Neural progenitor cell (in vitro differentiated cells): ENCODE data around the gene PIP5K1B. TPM values are rescaled to one million over a fixed set of nuclear protein-coding genes. Genes with fewer than 3 reads are reported as not detected.

Experiments
- DNase-seq: peaks from one replicate; pipeline ENCODE4 v3.0.0-alpha.2; 2016; ENCODE audit warnings: low spot score
- H2AFZ ChIP-seq: fragments of 200-600 bp; sonication (generic); replicated peaks from 2 replicates; pipeline ENCODE4 v1.6.1; 2016; ENCODE audit warnings: antibody characterized with exemption
- H3F3A ChIP-seq: fragments of 200-600 bp; sonication (generic); 2 replicates; pipeline ENCODE4 v1.6.1; 2016; ENCODE audit warnings: antibody characterized with exemption, low read depth
- H3K27ac ChIP-seq: fragments of 200-600 bp; sonication (generic); 2 replicates; pipeline ENCODE4 v1.5.1; 2016; ENCODE audit warnings: mild to moderate bottlenecking
- H3K27me3 ChIP-seq: fragments of 200-600 bp; sonication (generic); 2 replicates; pipeline ENCODE4 v1.6.1; 2016; ENCODE audit warnings: mild to moderate bottlenecking, moderate library complexity
- H3K36me3 ChIP-seq: fragments of 200-600 bp; sonication (generic); 2 replicates; pipeline ENCODE4 v1.5.1; 2016
- H3K4me1 ChIP-seq: fragments of 200-600 bp; sonication (generic); 2 replicates; pipeline ENCODE4 v1.6.1; 2016; ENCODE audit warnings: mixed run types
- H3K4me2 ChIP-seq: fragments of 200-600 bp; sonication (generic); 2 replicates; pipeline ENCODE4 v1.6.1; 2016
- H3K4me3 ChIP-seq: fragments of 200-600 bp; sonication (generic); 2 replicates; pipeline ENCODE4 v1.5.1; 2016
- H3K79me2 ChIP-seq: fragments of 200-600 bp; sonication (generic); 2 replicates; pipeline ENCODE4 v1.6.1; 2016; ENCODE audit warnings: low read depth
- H3K9ac ChIP-seq: fragments of 200-600 bp; sonication (generic); 2 replicates; pipeline ENCODE4 v1.6.1; 2016
- H3K9me3 ChIP-seq: fragments of 200-600 bp; sonication (generic); 2 replicates; pipeline ENCODE4 v1.5.1; 2016; ENCODE audit warnings: low read depth
- H4K20me1 ChIP-seq: fragments of 200-600 bp; sonication (generic); 2 replicates; pipeline ENCODE4 v1.6.1; 2016; ENCODE audit warnings: low read depth
- H3K27ac Mint-ChIP-seq: 3 replicates; pipeline ENCODE4 v1.8.0; 2021; ENCODE audit warnings: mixed read lengths
- H3K27me3 Mint-ChIP-seq: 2 replicates; pipeline ENCODE4 v1.8.0; 2022; ENCODE audit warnings: low read depth, mild to moderate bottlenecking, inconsistent platforms, moderate library complexity, mixed read lengths; ENCODE audit not compliant: insufficient read depth
- H3K36me3 Mint-ChIP-seq: 3 replicates; pipeline ENCODE4 v1.8.0; 2021; ENCODE audit warnings: mixed read lengths
- H3K4me1 Mint-ChIP-seq: 3 replicates; pipeline ENCODE4 v1.8.0; 2021; ENCODE audit warnings: mixed read lengths
- H3K4me3 Mint-ChIP-seq: 3 replicates; pipeline ENCODE4 v1.8.0; 2021; ENCODE audit warnings: mild to moderate bottlenecking, moderate library complexity, mixed read lengths
- H3K9me3 Mint-ChIP-seq: 3 replicates; pipeline ENCODE4 v1.8.0; 2020; ENCODE audit warnings: mixed read lengths
- EZH2 ChIP-seq: fragments of 200-600 bp; sonication (generic); IDR thresholded peaks from 2 replicates; pipeline ENCODE4 v1.6.1; 2017; ENCODE audit warnings: antibody characterized with exemption, mild to moderate bottlenecking, moderate library complexity
- EZH2phosphoT487 ChIP-seq: fragments of 200-600 bp; sonication (generic); IDR thresholded peaks from 2 replicates; pipeline ENCODE4 v1.6.1; 2017; ENCODE audit warnings: antibody characterized with exemption
- total RNA-seq: library from RNA; depleted of rRNA; stranded (reverse); fragments of >200 nt; gene quantifications from 2 replicates; pipeline ENCODE4 v1.2.3, GENCODE V29; 2015; ENCODE audit warnings: low replicate concordance
- TF ChIP-seq, protein P1 (sequence below): fragments of 200-600 bp; sonication (generic); IDR thresholded peaks from 2 replicates; pipeline ENCODE4 v1.5.1; 2017; ENCODE audit warnings: antibody characterized with exemption, mild to moderate bottlenecking

The PIP5K1B gene
- total RNA-seq, 1 donor from 2014 or later: 3.2 TPM

- no peaks in the 10 kb centered on the region for H3K27me3 ChIP-seq
- no peak overlapping the region for H3K27ac ChIP-seq
- no peak overlapping the region for H3K4me2 ChIP-seq
- no peak overlapping the region for H2AFZ ChIP-seq
- H3K36me3 ChIP-seq: no peaks in the 10 kb centered on the region
- no peak overlapping the region for H3K4me3 Mint-ChIP-seq
- H3K27ac Mint-ChIP-seq: no peak overlapping the region
- TF ChIP-seq, protein P1, sequence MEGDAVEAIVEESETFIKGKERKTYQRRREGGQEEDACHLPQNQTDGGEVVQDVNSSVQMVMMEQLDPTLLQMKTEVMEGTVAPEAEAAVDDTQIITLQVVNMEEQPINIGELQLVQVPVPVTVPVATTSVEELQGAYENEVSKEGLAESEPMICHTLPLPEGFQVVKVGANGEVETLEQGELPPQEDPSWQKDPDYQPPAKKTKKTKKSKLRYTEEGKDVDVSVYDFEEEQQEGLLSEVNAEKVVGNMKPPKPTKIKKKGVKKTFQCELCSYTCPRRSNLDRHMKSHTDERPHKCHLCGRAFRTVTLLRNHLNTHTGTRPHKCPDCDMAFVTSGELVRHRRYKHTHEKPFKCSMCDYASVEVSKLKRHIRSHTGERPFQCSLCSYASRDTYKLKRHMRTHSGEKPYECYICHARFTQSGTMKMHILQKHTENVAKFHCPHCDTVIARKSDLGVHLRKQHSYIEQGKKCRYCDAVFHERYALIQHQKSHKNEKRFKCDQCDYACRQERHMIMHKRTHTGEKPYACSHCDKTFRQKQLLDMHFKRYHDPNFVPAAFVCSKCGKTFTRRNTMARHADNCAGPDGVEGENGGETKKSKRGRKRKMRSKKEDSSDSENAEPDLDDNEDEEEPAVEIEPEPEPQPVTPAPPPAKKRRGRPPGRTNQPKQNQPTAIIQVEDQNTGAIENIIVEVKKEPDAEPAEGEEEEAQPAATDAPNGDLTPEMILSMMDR: no peak
- TF ChIP-seq EZH2phosphoT487: no peak
- TF ChIP-seq EZH2: no peak
- no peaks in the 10 kb centered on the region for H3K79me2 ChIP-seq
- no peak for DNase-seq
- no peaks in the 10 kb centered on the region for H3F3A ChIP-seq
- no peak overlapping the region for H3K4me3 ChIP-seq
- peaks cover 9% of the 10 kb centered on the region for H3K36me3 Mint-ChIP-seq
- peaks cover 3% of the 10 kb centered on the region for H3K4me1 Mint-ChIP-seq
- no peak overlapping the region for H3K9ac ChIP-seq
- no peaks in the 10 kb centered on the region for H4K20me1 ChIP-seq
- no peaks in the 10 kb centered on the region for H3K9me3 ChIP-seq
- H3K27me3 Mint-ChIP-seq: peaks cover 9% of the 10 kb centered on the region
- no peaks in the 10 kb centered on the region for H3K4me1 ChIP-seq
- peaks cover 4% of the 10 kb centered on the region for H3K9me3 Mint-ChIP-seq
Observed at GRCh38 chr9:69009708-69010107, 304.7 kb downstream of the PIP5K1B start.

GRCh38 chr9:69012696-69013381 is 307.8 kb downstream of the PIP5K1B start:
- Mint-ChIP-seq H3K27ac (no peak overlapping the region), H3K4me1 (peaks cover 17% of the 10 kb centered on the region), H3K9me3 (peaks cover 4% of the 10 kb centered on the region), H3K4me3 (no peak overlapping the region), H3K27me3 (peaks cover 7% of the 10 kb centered on the region), H3K36me3 (peaks cover 7% of the 10 kb centered on the region)
- Histone ChIP-seq H3K4me3 (no peak overlapping the region), H3K9me3 (no peaks in the 10 kb centered on the region), H3K9ac (no peak overlapping the region), H3F3A (peaks cover 9% of the 10 kb centered on the region), H2AFZ (no peak overlapping the region), H3K79me2 (no peaks in the 10 kb centered on the region), H3K27ac (no peak overlapping the region), H3K36me3 (no peaks in the 10 kb centered on the region), H3K27me3 (no peaks in the 10 kb centered on the region), H3K4me2 (no peak overlapping the region), H3K4me1 (peaks cover 14% of the 10 kb centered on the region), H4K20me1 (no peaks in the 10 kb centered on the region)
- DNase-seq: no peak
- TF ChIP-seq, protein P1: no peak
- TF ChIP-seq EZH2: no peak
- no peak for TF ChIP-seq EZH2phosphoT487

DNA sequence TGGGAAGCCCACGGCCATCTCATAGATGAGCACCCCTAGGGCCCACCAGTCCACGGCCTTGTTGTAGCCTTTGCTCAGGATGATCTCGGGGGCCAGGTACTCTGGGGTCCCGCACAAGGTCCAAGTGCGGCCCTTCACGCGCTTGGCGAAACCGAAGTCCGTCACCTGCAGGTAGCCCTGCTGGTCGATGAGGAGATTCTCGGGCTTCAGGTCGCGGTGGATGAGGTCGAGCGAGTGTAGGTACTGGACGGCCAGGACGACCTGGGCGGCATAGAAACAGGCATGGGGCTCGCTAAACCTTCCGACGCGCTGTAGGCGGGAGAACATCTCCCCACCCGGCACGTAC is 308.3 kb downstream of the PIP5K1B start:
- no peaks in the 10 kb centered on the region for H3K36me3 ChIP-seq
- H3K4me2 ChIP-seq: no peak overlapping the region
- H3K27me3 ChIP-seq: no peaks in the 10 kb centered on the region
- H3K9me3 ChIP-seq: no peaks in the 10 kb centered on the region
- Mint-ChIP-seq H3K27ac (no peak overlapping the region), H3K36me3 (peaks cover 6% of the 10 kb centered on the region), H3K4me1 (peaks cover 17% of the 10 kb centered on the region), H3K9me3 (peaks cover 4% of the 10 kb centered on the region), H3K27me3 (peaks cover 5% of the 10 kb centered on the region), H3K4me3 (no peak overlapping the region)
- H3K79me2 ChIP-seq: no peaks in the 10 kb centered on the region
- H3F3A ChIP-seq: peaks cover 9% of the 10 kb centered on the region
- no peak for TF ChIP-seq EZH2phosphoT487
- TF ChIP-seq EZH2: no peak
- TF ChIP-seq, protein P1: no peak
- H3K4me3 ChIP-seq: no peak overlapping the region
- H3K9ac ChIP-seq: no peak overlapping the region
- no peaks in the 10 kb centered on the region for H4K20me1 ChIP-seq
- DNase-seq: no peak
- peaks cover 14% of the 10 kb centered on the region for H3K4me1 ChIP-seq
- H2AFZ ChIP-seq: no peak overlapping the region
- no peak overlapping the region for H3K27ac ChIP-seq
